ENCODE results near the gene HOXA10.

DNA sequence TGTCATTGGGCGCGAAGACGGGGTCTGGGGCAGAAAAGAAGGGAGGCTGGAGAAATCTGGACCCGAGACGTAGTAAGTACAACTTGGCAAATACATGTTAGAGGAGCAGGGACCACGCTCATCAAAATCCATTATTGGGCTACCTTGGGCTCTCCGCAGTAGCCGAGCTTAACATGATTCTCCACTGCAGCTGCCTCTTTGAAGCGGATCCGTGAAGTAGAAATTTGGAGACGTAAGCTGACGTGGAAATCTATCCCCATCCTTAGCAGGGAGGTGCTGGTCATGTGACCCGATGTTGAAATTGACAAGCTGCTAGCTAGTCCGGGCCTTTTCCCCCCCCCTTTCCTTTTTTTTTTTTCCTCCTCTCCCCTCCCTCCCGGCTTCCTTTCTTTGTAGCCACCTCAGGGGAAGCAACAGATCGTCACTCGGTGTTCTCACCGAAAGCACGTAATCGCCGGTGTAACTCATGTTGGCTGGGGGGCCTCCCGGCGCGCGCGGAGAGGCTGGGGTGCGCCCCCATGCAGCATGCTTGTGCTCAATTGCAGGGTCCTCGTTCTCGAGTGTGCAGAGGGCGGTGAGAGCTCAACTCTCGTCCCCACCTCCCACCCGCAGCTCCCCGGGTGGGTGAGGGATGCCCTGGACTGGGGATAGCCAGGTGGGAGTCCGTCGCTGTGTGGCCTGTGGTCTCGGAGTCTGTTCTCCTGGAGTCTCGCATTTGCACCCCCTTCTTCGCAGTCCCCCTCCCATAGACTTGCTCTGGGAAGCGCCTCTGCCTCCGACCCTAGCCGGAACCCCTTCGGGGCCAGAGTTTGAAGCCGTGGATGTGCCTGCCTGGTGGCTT, 11.1 kb upstream of the HOXA10 start, which contains the start of gene HOXA11:
- TF ChIP-seq, protein P1, sequence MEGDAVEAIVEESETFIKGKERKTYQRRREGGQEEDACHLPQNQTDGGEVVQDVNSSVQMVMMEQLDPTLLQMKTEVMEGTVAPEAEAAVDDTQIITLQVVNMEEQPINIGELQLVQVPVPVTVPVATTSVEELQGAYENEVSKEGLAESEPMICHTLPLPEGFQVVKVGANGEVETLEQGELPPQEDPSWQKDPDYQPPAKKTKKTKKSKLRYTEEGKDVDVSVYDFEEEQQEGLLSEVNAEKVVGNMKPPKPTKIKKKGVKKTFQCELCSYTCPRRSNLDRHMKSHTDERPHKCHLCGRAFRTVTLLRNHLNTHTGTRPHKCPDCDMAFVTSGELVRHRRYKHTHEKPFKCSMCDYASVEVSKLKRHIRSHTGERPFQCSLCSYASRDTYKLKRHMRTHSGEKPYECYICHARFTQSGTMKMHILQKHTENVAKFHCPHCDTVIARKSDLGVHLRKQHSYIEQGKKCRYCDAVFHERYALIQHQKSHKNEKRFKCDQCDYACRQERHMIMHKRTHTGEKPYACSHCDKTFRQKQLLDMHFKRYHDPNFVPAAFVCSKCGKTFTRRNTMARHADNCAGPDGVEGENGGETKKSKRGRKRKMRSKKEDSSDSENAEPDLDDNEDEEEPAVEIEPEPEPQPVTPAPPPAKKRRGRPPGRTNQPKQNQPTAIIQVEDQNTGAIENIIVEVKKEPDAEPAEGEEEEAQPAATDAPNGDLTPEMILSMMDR (IDR thresholded peaks at IDR 0.05; ENCODE audit: low read depth, low read length), result no peak
- TF ChIP-seq EZH2phosphoT487 (IDR thresholded peaks at IDR 0.05; ENCODE audit: low read depth), result no peak
